SHP77 treated with DMSO at 0.1 percent for 48 hours (cell line): ENCODE results near the gene PLCL1.
"Not testable (repeated sequence)": the region's sequence is repeated elsewhere in the genome, so short reads cannot be mapped to it uniquely, and the experiment has no call there.

Experiments used
- DNase-seq: peaks from one replicate; lab custom pipeline; 2025; lab: John Stamatoyannopoulos, UW

Gene PLCL1

DNA sequence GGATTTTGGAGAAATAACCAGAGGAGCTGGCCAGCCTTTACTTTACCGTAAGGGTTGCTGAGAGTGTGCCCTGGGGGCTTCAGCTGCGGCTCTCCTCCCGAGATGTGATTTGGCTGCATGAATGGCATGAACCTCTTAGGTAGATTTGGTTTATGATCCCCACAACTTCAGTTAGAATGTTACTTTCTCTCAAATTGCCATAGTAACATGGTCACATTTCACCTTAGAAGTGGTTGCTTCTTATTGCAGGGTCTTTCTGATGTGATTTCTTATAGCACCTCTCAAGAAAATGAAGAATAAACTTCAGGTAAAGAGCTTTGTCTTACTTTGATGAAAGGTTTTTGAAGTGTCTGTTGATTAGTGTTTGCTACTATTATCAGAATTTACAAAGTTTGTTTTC lies 5.6 kb downstream of the PLCL1 start:
- DNase-seq, result no peak

DNA sequence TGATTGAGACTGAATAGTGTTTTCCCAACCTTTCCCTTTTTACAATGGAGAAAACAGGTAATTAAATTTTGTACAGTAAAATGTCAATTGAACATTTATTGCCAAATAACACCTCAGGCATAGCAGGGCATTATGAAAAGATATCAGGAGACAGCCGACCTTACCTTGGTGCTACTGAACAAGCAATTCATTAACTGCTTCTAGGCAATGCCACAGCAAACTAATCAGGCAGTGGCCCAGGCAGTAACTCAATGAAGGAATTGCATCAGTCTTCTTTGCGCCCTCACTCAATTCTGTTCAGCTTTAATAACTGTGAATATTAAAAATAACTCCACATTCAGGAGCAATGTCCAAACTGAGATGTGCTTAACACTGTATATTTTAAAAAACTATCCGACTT lies 6.1 kb downstream of the PLCL1 start:
- no peak for DNase-seq

GRCh38 chr2:197813093-197813787 lies 8.8 kb downstream of the PLCL1 start:
- DNase-seq, result peak; percentile 17

DNA sequence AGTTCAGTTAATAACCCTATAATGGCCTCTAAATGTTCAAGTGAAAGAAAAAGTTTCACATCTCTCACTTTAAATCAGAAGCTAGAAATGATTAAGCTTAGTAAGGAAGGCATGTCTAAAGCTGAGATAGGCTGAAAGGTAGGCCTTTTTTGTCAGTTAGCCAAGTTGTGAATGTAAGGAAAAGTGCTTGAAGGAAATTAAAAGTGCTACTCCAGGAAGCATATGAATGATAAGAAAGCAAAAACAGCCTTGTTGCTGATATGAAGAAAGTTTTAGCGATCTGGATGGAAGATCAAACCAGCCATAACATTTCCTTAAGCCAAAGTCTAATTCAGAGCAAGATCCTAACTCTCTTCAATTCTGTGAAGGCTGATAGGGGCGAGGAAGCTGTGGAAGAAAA lies 10.1 kb downstream of the PLCL1 start:
- DNase-seq, result no peak

GRCh38 chr2:197821550-197822289 lies 17.3 kb downstream of the PLCL1 start:
- no peak for DNase-seq

DNA sequence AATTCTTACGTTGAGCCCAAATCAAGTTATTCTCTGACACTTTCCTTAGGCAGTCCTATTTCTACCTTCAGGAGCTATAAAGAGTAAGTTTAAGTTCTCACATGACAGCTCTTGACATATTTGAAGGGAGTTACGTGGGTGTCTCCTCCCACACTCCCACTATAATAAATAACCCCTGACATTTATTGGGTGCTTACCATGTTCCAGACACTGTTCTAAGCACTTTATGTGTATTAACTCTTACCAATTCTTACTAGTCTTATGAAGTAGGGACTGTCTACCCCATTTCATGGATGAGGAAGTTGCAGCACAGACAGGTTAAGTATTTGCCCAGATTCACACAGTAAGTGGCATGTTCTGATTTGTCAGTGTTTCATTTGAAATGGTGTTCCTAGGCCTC lies 17.9 kb downstream of the PLCL1 start:
- DNase-seq, result no peak

DNA sequence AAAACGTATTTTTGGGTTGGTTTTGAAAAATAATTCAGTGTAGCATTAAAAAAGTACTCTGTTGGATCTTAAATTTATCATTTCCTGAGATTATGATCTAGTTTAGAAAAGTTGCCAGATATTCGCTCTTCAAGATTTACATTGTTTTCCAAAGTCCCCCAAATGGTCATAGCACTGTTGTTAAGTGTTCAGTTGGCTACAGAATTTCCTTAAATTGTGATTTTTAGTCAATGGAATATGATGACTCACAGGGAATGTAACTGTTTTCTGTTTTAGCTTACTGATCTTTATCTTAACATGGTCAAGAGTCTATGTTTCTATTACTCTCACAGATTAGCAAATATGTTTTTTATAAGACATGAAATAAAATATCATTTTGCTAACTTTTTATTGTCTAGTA lies 23.2 kb downstream of the PLCL1 start:
- DNase-seq, result no peak

- no peak for DNase-seq
These were observed 24.2 kb downstream of the PLCL1 start for GRCh38 chr2:197828464-197829135.

DNA sequence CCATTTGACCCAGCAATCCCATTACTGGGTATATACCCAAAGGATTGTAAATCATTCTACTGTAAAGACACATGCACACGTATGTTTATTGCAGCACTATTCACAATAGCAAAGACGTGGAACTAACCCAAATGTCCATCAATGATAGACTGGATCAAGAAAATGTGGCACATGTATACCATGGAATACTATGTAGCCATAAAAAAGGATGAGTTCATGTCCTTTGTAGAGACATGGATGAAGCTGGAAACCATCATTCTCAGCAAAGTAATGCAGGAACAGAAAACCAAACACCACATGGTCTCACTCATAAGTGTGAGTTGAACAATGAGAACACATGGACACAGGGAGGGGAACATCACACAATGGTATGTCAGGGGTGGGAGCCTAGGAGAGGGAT lies 30.4 kb downstream of the PLCL1 start:
- DNase-seq, result not testable (repeated sequence)

DNA sequence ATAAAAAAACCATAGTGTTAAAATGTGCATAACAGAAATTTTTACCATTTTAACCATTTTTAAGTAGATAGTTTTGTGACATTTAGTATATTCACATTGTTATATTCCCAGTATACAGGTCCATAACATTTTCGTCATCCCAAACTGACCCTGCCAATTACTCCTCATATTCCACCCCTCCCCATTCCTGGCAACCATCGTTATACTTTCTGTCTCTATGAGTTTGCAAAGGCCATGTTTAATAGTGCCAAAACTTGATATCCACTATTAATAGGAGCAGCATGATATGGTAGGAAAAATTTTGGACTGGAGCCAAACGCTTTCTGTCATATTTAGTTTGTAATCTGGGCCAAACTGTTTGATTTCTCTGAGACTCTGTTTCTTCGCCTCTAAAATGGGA lies 30.9 kb downstream of the PLCL1 start:
- DNase-seq, result no peak

DNA sequence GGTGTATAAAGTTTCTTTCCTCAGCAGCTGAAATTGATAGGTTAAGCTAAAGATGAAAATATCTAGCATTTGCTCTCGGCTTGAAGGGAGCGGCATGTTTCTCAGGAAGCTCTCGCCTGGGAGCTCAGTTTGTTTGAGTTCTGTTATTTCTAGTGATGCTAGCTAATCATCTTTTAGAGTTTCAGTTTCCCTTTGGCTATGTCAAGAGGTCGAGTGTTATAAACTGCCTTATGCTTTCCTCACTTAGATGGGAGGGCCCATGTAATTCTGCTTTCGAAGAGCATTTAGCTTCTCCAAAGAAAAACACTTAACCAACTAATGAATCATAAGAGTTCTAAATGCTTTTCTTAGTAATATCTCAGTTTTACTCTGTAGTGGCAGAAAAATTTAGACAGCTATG lies 33.6 kb downstream of the PLCL1 start:
- no peak for DNase-seq

DNA sequence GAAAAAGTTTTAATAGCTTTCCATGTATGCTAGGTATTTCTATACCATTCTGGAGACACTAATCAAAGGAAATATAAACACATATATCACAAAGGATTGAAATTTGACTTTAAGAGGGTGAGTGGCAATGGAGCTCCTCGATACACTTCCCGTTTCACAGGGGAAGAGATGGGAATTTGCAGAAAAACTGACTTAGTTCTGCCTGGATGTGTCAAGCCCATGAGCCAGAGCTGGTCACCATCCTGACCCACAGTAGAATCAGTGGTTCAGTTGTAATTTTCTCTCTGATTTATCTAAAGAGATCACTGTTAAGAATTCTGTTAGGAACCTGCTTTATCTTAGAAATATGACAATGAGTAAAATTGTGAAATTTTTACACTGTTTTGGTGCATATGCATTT lies 34.2 kb downstream of the PLCL1 start:
- no peak for DNase-seq

GRCh38 chr2:197839327-197839726 lies 34.9 kb downstream of the PLCL1 start:
- DNase-seq, result no peak

GRCh38 chr2:197839856-197840255 lies 35.5 kb downstream of the PLCL1 start:
- no peak for DNase-seq

DNA sequence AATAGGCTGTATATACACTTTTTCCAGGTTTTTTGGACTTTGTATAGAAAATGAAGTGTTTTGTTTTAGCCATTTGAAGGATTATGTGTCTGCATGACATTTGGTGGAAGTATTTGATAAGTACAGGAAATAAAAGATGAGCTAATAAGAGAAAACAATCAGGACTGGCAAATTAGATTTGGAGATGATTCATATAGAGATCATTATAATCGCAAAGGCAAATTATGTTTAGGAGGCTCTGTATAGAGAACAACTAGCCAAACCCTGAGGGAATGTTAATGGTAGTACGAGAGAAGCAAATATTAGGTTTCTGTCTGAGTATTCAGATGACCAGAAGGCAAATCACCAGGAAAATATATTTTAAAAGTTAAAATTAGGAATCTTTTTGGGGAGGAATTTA lies 41.7 kb downstream of the PLCL1 start:
- no peak for DNase-seq

- DNase-seq, result no peak
These were observed 42.4 kb downstream of the PLCL1 start for GRCh38 chr2:197846777-197847176.

- no peak for DNase-seq
These were observed 43.4 kb downstream of the PLCL1 start for GRCh38 chr2:197847651-197848401.

DNA sequence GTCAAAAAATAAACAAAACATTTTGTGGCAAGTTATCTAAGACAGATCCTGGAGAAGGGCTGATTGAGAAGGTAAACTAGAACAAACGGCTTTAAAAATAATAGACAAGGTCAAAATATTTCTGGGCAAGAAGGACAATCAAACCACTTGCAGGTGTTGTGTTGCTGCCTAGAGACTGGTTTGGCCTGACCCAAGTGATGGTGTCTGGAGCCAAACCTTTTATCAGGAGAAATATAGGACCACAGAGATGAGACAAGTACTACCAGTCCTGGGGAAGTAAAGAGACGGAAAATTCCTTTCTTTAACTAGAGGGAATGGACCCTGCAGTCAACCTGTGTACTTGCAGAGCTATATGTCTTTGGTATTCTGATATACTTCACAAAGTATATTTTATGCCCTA lies 44.2 kb downstream of the PLCL1 start:
- no peak for DNase-seq

DNA sequence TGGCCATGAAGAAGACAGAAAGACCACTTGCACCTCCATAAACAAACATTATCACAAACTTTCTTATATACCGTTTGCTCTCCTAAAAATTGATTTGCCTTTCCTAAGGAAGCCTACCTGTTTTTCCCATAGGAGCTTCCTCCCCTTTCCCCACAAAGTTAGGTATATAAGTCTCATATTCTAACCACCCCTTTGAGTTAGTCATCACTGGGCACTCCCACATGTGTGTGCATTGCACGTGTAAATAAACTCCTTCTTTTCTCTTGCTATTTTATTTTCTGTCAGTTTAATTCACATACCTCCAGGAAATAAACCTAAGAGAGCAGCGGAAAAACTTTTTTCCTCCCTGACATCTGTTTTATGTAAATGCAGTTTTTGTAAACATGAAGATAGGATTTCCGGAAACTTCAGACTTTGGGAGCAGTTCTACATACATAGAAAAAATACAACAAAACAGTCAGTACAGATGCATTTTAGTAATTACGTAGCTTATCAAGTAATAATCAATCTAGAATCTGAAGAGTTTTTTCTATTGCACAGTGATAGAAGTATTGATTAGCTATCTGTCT lies 46.6 kb downstream of the PLCL1 start:
- no peak for DNase-seq

GRCh38 chr2:197851451-197851850 lies 47.1 kb downstream of the PLCL1 start:
- DNase-seq, result no peak

DNA sequence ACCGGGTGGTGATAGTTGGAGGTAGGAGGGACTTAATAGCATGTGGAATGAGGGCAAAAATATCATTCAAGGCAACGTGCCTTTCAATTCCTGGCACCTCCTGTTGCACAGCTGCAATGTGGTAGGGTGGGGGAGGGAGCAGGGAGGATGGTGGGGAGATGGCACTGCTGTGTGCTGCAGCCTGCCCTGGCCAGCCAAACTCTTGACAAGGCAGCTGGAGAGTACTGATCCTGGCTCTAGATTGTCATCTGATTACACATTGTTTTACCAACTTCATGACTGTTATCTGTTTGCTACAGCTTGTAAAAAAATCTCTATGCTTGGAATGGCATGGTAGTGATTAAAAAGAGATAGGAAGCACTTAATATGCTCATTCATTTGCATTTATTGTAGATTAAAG lies 47.7 kb downstream of the PLCL1 start:
- DNase-seq, result no peak

GRCh38 chr2:197853549-197853948 lies 49.2 kb downstream of the PLCL1 start:
- no peak for DNase-seq
